HG02938 (cell line): ENCODE data around the gene INPP5K.
"Not testable (repeated sequence)": the region's sequence is repeated elsewhere in the genome, so short reads cannot be mapped to it uniquely, and the experiment has no call there.

Experiments used
- ATAC-seq: cut with Tn5 transposase; IDR thresholded peaks from one replicate; pipeline ENCODE4 v1.9.1; 2021; ENCODE audit warnings: mild to moderate bottlenecking, moderate library complexity; ENCODE audit not compliant: unreplicated experiment

The INPP5K gene

GRCh38 chr17:1548032-1548431 is 31.6 kb upstream of the INPP5K start:
- no peak for ATAC-seq

GRCh38 chr17:1546292-1546922 is 30.0 kb upstream of the INPP5K start:
- no peak for ATAC-seq

GRCh38 chr17:1545618-1546017 is 29.2 kb upstream of the INPP5K start:
- ATAC-seq = no peak

- no peak for ATAC-seq
These were observed 25.9 kb upstream of the INPP5K start for GRCh38 chr17:1542316-1542715.

GRCh38 chr17:1541367-1541904 is 25.0 kb upstream of the INPP5K start:
- no peak for ATAC-seq

- ATAC-seq = no peak
These were observed 23.4 kb upstream of the INPP5K start for GRCh38 chr17:1539811-1540210.

- ATAC-seq = no peak
These were observed 19.3 kb upstream of the INPP5K start for GRCh38 chr17:1535737-1536136.

GRCh38 chr17:1533661-1534325 is 17.4 kb upstream of the INPP5K start:
- ATAC-seq = no peak

- no peak for ATAC-seq
These were observed 16.6 kb upstream of the INPP5K start for GRCh38 chr17:1532836-1533602.

- no peak for ATAC-seq
These were observed 13.5 kb upstream of the INPP5K start for GRCh38 chr17:1529863-1530262.

- not testable (repeated sequence) for ATAC-seq
These were observed 10.5 kb upstream of the INPP5K start for GRCh38 chr17:1526876-1527275.

- ATAC-seq = no peak
These were observed 6.2 kb upstream of the INPP5K start for GRCh38 chr17:1522626-1523025.

- no peak for ATAC-seq
These were observed 4.8 kb upstream of the INPP5K start for GRCh38 chr17:1521086-1521640.

- ATAC-seq = no peak
These were observed 3.3 kb upstream of the INPP5K start for GRCh38 chr17:1519678-1520077.

- ATAC-seq = no peak
These were observed 2.0 kb upstream of the INPP5K start for GRCh38 chr17:1518410-1518809.

- ATAC-seq = peak; percentile 21
These were observed 598 bp downstream of the INPP5K start for GRCh38 chr17:1515640-1516387.

- no peak for ATAC-seq
These were observed 4.1 kb downstream of the INPP5K start for GRCh38 chr17:1512351-1512750.

GRCh38 chr17:1511756-1512321 is 4.6 kb downstream of the INPP5K start:
- ATAC-seq = no peak

GRCh38 chr17:1511290-1511689 is 5.1 kb downstream of the INPP5K start:
- ATAC-seq = no peak

GRCh38 chr17:1509290-1509881 is 7.0 kb downstream of the INPP5K start:
- no peak for ATAC-seq
